Measurements from ENCODE around the gene FAM114A2. TPM values are rescaled to one million over a fixed set of nuclear protein-coding genes. Genes with fewer than 3 reads are reported as not detected.

The FAM114A2 gene
- total RNA-seq, 2 experiments from 2014 or later, result 16.5 to 33.2 TPM

DNA sequence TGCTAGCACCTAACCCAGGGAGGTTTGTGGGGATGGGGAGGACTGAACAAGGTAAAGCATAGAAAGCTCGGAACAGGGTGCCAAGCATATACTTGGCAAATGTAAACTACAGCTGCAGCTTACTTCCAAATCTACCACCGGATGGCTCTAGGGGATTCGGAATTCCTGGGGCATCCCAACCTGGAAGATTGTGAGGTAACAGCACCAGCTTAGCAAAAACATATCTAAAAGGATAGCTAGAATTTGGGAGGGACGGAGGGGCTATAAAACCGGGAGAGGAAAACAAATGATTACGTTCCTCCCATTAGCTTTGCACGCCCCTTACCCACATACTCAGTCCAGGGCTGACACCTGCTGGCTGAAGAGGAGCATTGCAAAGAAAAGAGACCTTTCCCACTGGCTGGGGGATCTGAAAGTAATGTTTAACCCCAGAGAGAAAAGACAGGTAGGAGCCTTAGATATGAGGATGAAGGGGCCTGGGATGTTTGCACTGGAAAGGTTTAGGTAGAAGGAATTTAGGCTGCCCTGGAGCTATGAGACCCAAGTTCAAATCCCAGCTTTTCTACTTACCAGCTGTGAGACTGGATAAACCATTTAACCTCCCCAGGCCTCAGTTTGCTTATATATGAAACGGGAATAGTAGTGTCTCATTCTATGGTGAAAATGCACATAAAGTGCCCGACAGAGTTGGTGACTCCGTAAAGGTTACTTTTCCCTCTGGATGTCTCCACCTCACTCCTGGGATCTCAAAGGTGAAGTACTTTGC is 73.6 kb downstream of the FAM114A2 start:
- no peak overlapping the region for H3K4me3 ChIP-seq (ENCODE audit: low read depth, low read length, poor library complexity, severe bottlenecking)
- POLR2A ChIA-PET, result interaction anchor here (0.5 to 0.6 kb wide), 4 partner anchors 814 to 1582 kb away, joined by 3 to 10 read pairs (median 3); no protein-coding TSS in a partner anchor
- no TSS peak for BruUV-seq (replicated peaks)
- H2AFZ ChIP-seq (ENCODE audit: low read length), result peak overlapping the region; percentile 82
- CTCF ChIA-PET (ENCODE audit: unreplicated experiment), result interaction anchor here (0.5 to 1.6 kb wide), 5 partner anchors 100 to 1433 kb away, joined by 3 to 10 read pairs (median 4); no protein-coding TSS in a partner anchor
- TF ChIP-seq CTCF (conservative IDR thresholded peaks at IDR 0.05; ENCODE audit: low read length) (peak; percentile 95), EZH2phosphoT487 (IDR thresholded peaks at IDR 0.05; ENCODE audit: borderline replicate concordance, low read depth, low read length) (no peak)
- no peaks in the 10 kb centered on the region for H4K20me1 ChIP-seq (ENCODE audit: insufficient read depth, low read length)
- intact Hi-C loops (cut with micrococcal nuclease; ENCODE audit: unreplicated experiment), result loop anchor here (2.0 to 10.0 kb wide), 5 partner anchors 140 to 1430 kb away; no protein-coding TSS in a partner anchor
- DNase-seq (ENCODE audit: low spot score), result peak; percentile 74
- H3K36me3 ChIP-seq (ENCODE audit: insufficient read depth, low read length), result no peaks in the 10 kb centered on the region
- H3K9me3 ChIP-seq (ENCODE audit: low read length), result no peaks in the 10 kb centered on the region
- peak overlapping the region; percentile 27 for H3K4me2 ChIP-seq (ENCODE audit: low read length)
- H3K27ac ChIP-seq (ENCODE audit: low read depth, low read length, poor library complexity, severe bottlenecking), result no peak overlapping the region
- H3K79me2 ChIP-seq (ENCODE audit: insufficient read depth, low read depth, low read length), result no peaks in the 10 kb centered on the region
- no peaks in the 10 kb centered on the region for H3K9me2 ChIP-seq (ENCODE audit: insufficient read depth, low read length)
- H3K4me1 ChIP-seq (ENCODE audit: insufficient read depth, low read length, poor library complexity, severe bottlenecking), result no peaks in the 10 kb centered on the region

DNA sequence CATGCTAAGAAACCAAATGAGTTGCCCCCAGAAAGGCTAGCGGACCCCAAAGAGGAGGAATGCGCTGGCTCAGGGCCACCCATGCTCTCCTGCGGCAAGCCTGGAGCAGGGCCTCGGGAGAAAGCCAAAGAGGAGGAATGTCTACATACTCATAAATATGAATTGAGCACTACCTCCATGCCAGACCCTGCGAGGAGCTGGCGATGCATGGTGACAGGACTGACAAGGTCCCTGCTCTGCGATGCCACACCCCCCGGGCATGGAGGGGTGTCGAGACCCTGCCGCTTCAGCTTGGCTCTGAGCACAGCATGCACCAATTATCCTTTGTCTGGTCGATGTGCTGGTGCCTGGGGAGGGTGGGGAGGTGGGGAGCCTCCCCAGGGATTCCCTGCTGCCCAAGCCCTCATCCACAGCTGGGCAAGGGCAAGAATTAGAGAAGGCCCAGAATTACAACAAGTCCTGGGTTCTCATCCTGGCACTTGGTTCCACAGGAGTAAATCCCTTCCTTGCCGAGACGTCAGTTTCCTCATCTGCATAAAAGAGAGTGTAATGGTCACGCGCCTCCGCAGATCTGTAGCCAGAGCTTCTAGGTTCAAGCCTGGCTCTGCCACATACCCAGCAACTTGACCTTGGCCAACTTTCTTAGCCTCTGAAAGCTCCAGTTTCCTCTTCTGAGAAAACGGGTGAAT is 74.4 kb downstream of the FAM114A2 start:
- Histone ChIP-seq H3K27ac (ENCODE audit: low read depth, low read length, poor library complexity, severe bottlenecking) (no peak overlapping the region), H3K4me1 (ENCODE audit: insufficient read depth, low read length, poor library complexity, severe bottlenecking) (no peaks in the 10 kb centered on the region), H3K9me3 (ENCODE audit: low read length) (no peaks in the 10 kb centered on the region), H4K20me1 (ENCODE audit: insufficient read depth, low read length) (no peaks in the 10 kb centered on the region), H3K36me3 (ENCODE audit: insufficient read depth, low read length) (no peaks in the 10 kb centered on the region), H3K4me3 (ENCODE audit: low read depth, low read length, poor library complexity, severe bottlenecking) (no peak overlapping the region), H2AFZ (ENCODE audit: low read length) (peak overlapping the region; percentile 82; the same call in 1 of the 2 replicates), H3K79me2 (ENCODE audit: insufficient read depth, low read depth, low read length) (no peaks in the 10 kb centered on the region), H3K9me2 (ENCODE audit: insufficient read depth, low read length) (no peaks in the 10 kb centered on the region), H3K4me2 (ENCODE audit: low read length) (peak overlapping the region; percentile 27)
- ChIA-PET CTCF (ENCODE audit: unreplicated experiment) (interaction anchor here (0.5 to 1.6 kb wide), 4 partner anchors 99 to 501 kb away, joined by 3 to 10 read pairs (median 4); no protein-coding TSS in a partner anchor), POLR2A (interaction anchor here (0.6 kb wide), 1 partner anchor 1581 kb away, joined by 10 read pairs; no protein-coding TSS in a partner anchor)
- BruUV-seq (replicated peaks), result no TSS peak
- TF ChIP-seq CTCF (conservative IDR thresholded peaks at IDR 0.05; ENCODE audit: low read length) (no peak), EZH2phosphoT487 (IDR thresholded peaks at IDR 0.05; ENCODE audit: borderline replicate concordance, low read depth, low read length) (no peak)
- DNase-seq (ENCODE audit: low spot score), result no peak
- intact Hi-C loops (cut with micrococcal nuclease; ENCODE audit: unreplicated experiment), result loop anchor here (2.0 to 10.0 kb wide), 5 partner anchors 140 to 1430 kb away; no protein-coding TSS in a partner anchor

Measured in OCI-LY7 (cell line).